GM23248 (cell line): ENCODE results near the gene ASPHD1. TPM values are rescaled to one million over a fixed set of nuclear protein-coding genes. Genes with fewer than 3 reads are reported as not detected.

Experiments
- DNase-seq: peaks from one replicate; pipeline ENCODE4 v3.0.0-alpha.2; 2015
- H2AFZ ChIP-seq: fragments of 200-600 bp; sonication (generic); 2 replicates; pipeline ENCODE4 v1.6.1; 2016; ENCODE audit warnings: antibody characterized with exemption
- H3F3A ChIP-seq: fragments of 200-600 bp; sonication (generic); 2 replicates; pipeline ENCODE4 v1.6.1; 2016; ENCODE audit warnings: mild to moderate bottlenecking, antibody characterized with exemption, mixed run types; ENCODE audit not compliant: insufficient read depth
- H3K27ac ChIP-seq: fragments of 200-600 bp; sonication (generic); 2 replicates; pipeline ENCODE4 v1.5.1; 2016; ENCODE audit warnings: mild to moderate bottlenecking
- H3K27me3 ChIP-seq: fragments of 200-600 bp; sonication (generic); replicated peaks from 2 replicates; pipeline ENCODE4 v1.6.1; 2016; ENCODE audit warnings: mild to moderate bottlenecking; ENCODE audit not compliant: insufficient read depth
- H3K36me3 ChIP-seq: fragments of 200-600 bp; sonication (generic); 2 replicates; pipeline ENCODE4 v1.6.1; 2016; ENCODE audit warnings: low read depth, mild to moderate bottlenecking
- H3K4me1 ChIP-seq: fragments of 200-600 bp; sonication (generic); 2 replicates; pipeline ENCODE4 v1.6.1; 2016; ENCODE audit warnings: mild to moderate bottlenecking; ENCODE audit not compliant: insufficient read depth
- H3K4me2 ChIP-seq: fragments of 200-600 bp; sonication (generic); one replicate; pipeline ENCODE4 v1.6.1; 2016; ENCODE audit warnings: mild to moderate bottlenecking; ENCODE audit not compliant: unreplicated experiment
- H3K4me3 ChIP-seq: fragments of 200-600 bp; sonication (generic); 2 replicates; pipeline ENCODE4 v1.5.1; 2016; ENCODE audit warnings: mild to moderate bottlenecking
- H3K79me2 ChIP-seq: fragments of 200-600 bp; sonication (generic); 2 replicates; pipeline ENCODE4 v1.6.1; 2016; ENCODE audit warnings: mild to moderate bottlenecking; ENCODE audit not compliant: insufficient read depth
- H3K9ac ChIP-seq: fragments of 200-600 bp; sonication (generic); 2 replicates; pipeline ENCODE4 v1.6.1; 2016; ENCODE audit warnings: mild to moderate bottlenecking
- H3K9me2 ChIP-seq: fragments of 200-600 bp; sonication (generic); 2 replicates; pipeline ENCODE4 v1.6.1; 2016; ENCODE audit warnings: mixed run types, mild to moderate bottlenecking, moderate library complexity; ENCODE audit not compliant: insufficient read depth
- H3K9me3 ChIP-seq: fragments of 200-600 bp; sonication (generic); one replicate; pipeline ENCODE4 v1.6.1; 2017; ENCODE audit warnings: low read depth
- H4K20me1 ChIP-seq: fragments of 200-600 bp; sonication (generic); 2 replicates; pipeline ENCODE4 v1.6.0; 2016; ENCODE audit not compliant: insufficient read depth
- EZH2 ChIP-seq: fragments of 200-600 bp; sonication (generic); IDR thresholded peaks from 2 replicates; pipeline ENCODE4 v1.6.1; 2018; ENCODE audit warnings: antibody characterized with exemption, mild to moderate bottlenecking; ENCODE audit not compliant: insufficient read depth, poor library complexity, severe bottlenecking
- EZH2phosphoT487 ChIP-seq: fragments of 200-600 bp; sonication (generic); IDR thresholded peaks from 2 replicates; pipeline ENCODE4 v1.6.1; 2018; ENCODE audit warnings: antibody characterized with exemption, moderate library complexity, mild to moderate bottlenecking, low read depth; ENCODE audit not compliant: insufficient read depth
- WGBS, 2 experiments: methylation state at CpG; one replicate each; pipeline ENCODE4 v1.1.6; 2015 to 2017; ENCODE audit warnings: low lambda C conversion rate in 2 of 2, low coverage in 1 of 2; ENCODE audit errors: missing lambda C conversion rate in 2 of 2; 5-methylcytosine and 5-hydroxymethylcytosine counted together
- in situ Hi-C: fragments of 300-500 bp; cut with MboI; formaldehyde crosslinking; loops from 2 replicates; pipeline ENCODE4 v1.15.0; 2020
- polyA plus RNA-seq: library from polyadenylated mRNA; unstranded; fragments of >200 nt; fragmentation: Nextera tagmentation; extraction: Ambion mirVana; gene quantifications from 2 replicates; pipeline ENCODE4 v1.2.1, GENCODE V29; 2016
- total RNA-seq: library from RNA; depleted of rRNA; stranded (reverse); fragments of >200 nt; shearing (Covaris generic); gene quantifications from 2 replicates; pipeline ENCODE4 v1.2.3, GENCODE V29; 2014; rRNA removed

The ASPHD1 gene, protein sequence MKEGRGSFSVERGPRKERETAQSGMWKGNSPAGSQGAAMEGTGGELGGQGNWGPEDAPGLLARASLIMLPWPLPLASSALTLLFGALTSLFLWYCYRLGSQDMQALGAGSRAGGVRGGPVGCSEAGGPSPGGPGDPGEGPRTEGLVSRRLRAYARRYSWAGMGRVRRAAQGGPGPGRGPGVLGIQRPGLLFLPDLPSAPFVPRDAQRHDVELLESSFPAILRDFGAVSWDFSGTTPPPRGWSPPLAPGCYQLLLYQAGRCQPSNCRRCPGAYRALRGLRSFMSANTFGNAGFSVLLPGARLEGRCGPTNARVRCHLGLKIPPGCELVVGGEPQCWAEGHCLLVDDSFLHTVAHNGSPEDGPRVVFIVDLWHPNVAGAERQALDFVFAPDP
- total RNA-seq (6.9 and 18.7 TPM in 2 replicates), polyA plus RNA-seq (18.5 and 19.3 TPM in 2 replicates)

DNA sequence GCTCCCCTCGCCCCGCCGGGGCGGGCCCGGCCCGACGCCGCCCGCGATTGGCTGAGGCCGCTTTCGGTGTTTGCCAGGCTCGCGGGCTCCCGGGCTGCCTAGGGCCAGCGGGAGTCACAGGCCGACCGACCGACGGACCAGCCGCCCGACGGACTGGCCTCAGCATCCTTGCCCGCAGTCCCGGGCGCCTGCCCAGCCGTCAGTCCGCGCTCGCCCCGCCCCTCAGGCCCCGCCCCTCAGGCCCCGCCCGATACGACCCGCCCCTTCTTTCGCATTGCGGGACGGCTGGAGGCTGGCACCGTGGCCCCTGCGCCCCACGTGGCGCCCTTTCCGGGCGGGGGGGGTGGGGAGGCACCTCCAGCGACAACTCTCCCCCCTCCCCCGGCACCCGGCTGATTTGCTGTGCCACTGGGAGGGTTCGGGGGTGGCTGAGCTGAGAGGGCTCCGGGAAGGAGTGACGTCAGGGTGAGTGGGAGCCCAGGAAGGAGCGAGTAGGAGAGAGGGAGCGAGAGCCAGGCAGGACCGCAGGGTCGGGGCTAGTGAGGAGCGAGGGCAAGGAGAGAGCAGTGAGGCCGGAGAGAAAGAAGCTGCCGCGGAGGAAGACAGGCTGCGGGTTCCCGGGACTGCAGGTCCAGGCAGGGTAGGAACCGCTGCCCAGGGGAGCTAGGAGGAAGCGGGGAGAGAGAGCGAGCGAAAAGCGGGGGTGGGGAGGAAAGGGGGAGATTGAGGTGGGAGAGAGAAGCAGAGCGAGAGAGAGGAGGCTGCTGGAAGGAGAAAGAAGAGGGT, at the start of gene ASPHD1:
TSS of gene ASPHD1 (plus strand) at position 387 of the 786 bp plus-strand sequence. CDS start 484 bp downstream, outside the sequence.
- no peaks in the 10 kb centered on the region for H3K36me3 ChIP-seq
- peak within 1 kb of the TSS; percentile 79 for H3K9ac ChIP-seq
- H3K4me2 ChIP-seq: peak within 1 kb of the TSS; percentile 82
- WGBS, 2 experiments: 1% methylated on average over 18 to 47 of the region's 67 CpGs
- no peaks in the 10 kb centered on the region for H3F3A ChIP-seq
- peaks cover 30% of the 10 kb centered on the region for H3K79me2 ChIP-seq
- in situ Hi-C loops: no loop called here
- peak within 1 kb of the TSS; percentile 82 for H3K4me3 ChIP-seq
- peak; percentile 95 for DNase-seq
- peaks cover 9% of the 10 kb centered on the region for H3K4me1 ChIP-seq
- no peaks in the 10 kb centered on the region for H3K27me3 ChIP-seq
- H2AFZ ChIP-seq: peak within 1 kb of the TSS; percentile 82
- H3K9me2 ChIP-seq: no peaks in the 10 kb centered on the region
- peak within 1 kb of the TSS; percentile 81 for H3K27ac ChIP-seq
- H3K9me3 ChIP-seq: no peaks in the 10 kb centered on the region
- TF ChIP-seq EZH2 (no peak), EZH2phosphoT487 (no peak)
- H4K20me1 ChIP-seq: no peaks in the 10 kb centered on the region

DNA sequence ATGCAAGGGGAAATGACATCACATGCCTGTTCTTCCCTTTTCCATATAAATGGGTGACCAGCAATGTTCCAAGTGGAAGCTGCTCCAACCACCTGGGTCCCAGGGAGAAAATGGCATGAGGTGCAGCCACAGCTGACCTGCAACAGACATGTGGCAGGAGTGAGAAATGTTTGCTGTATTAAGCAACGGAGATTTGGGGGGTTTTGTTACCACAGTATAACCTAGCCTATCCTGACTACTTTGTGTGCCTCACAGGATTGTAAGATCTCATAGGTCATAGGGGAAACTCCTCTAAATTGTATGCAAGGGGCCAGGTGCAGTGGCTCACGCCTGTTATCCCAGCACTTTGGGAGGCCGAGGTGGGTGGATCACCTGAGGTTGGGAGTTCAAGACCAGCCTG, 49.3 kb upstream of the ASPHD1 start:
- Histone ChIP-seq H3K36me3 (peaks cover 20% of the 10 kb centered on the region), H3K4me1 (0 out of 2 replicates have a peak, but pooled peaks cover 7% of the 10 kb centered on the region), H4K20me1 (no peaks in the 10 kb centered on the region), H3F3A (peaks cover 26% of the 10 kb centered on the region; the same call in 1 of the 2 replicates), H3K4me3 (no peak overlapping the region), H3K9me3 (no peaks in the 10 kb centered on the region), H3K27ac (no peak overlapping the region), H3K79me2 (no peaks in the 10 kb centered on the region), H3K4me2 (no peak overlapping the region), H3K27me3 (no peaks in the 10 kb centered on the region), H3K9ac (no peak overlapping the region), H2AFZ (no peak overlapping the region), H3K9me2 (no peaks in the 10 kb centered on the region)
- in situ Hi-C loops: no loop called here
- no peak for DNase-seq
- TF ChIP-seq EZH2 (no peak), EZH2phosphoT487 (no peak)
- 95 to 98% methylated on average over 3 of the region's 3 CpGs for WGBS, 2 experiments

DNA sequence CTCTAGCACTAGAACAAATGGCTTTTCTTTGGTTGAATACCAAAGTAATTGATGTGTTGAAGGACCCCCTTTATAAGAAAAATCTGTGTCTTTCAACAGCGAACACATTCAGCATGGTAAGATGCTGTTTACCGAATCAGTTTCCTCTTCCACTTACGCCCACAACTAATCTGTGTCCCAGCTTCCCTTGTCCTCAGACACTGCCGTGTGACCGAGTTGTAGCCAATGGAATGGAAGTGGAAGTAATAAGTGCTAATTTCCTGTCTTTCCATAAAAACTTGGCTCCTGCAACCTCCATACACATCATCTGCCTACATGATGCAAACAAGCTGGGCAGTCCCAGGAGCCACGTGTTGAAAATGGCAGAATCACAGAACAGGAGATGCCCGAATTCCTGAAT, 47.6 kb upstream of the ASPHD1 start:
- peaks cover 38% of the 10 kb centered on the region; the same call in 1 of the 2 replicates for H3F3A ChIP-seq
- 0 out of 2 replicates have a peak, but pooled peaks cover 4% of the 10 kb centered on the region for H3K36me3 ChIP-seq
- TF ChIP-seq EZH2 (no peak), EZH2phosphoT487 (no peak)
- H3K9me3 ChIP-seq: no peaks in the 10 kb centered on the region
- H3K27me3 ChIP-seq: no peaks in the 10 kb centered on the region
- H2AFZ ChIP-seq: peak overlapping the region; percentile 9; the same call in 1 of the 2 replicates
- 7 to 9% methylated on average over 7 of the region's 7 CpGs for WGBS, 2 experiments
- in situ Hi-C loops: no loop called here
- peak overlapping the region; percentile 34 for H3K27ac ChIP-seq
- H3K4me3 ChIP-seq: no peak overlapping the region
- H3K9ac ChIP-seq: peak overlapping the region; percentile 11; the same call in 1 of the 2 replicates
- no peaks in the 10 kb centered on the region for H3K9me2 ChIP-seq
- H3K4me1 ChIP-seq: peaks cover 17% of the 10 kb centered on the region
- peak; percentile 87 for DNase-seq
- H3K4me2 ChIP-seq: peak overlapping the region; percentile 18
- H3K79me2 ChIP-seq: no peaks in the 10 kb centered on the region
- H4K20me1 ChIP-seq: no peaks in the 10 kb centered on the region

DNA sequence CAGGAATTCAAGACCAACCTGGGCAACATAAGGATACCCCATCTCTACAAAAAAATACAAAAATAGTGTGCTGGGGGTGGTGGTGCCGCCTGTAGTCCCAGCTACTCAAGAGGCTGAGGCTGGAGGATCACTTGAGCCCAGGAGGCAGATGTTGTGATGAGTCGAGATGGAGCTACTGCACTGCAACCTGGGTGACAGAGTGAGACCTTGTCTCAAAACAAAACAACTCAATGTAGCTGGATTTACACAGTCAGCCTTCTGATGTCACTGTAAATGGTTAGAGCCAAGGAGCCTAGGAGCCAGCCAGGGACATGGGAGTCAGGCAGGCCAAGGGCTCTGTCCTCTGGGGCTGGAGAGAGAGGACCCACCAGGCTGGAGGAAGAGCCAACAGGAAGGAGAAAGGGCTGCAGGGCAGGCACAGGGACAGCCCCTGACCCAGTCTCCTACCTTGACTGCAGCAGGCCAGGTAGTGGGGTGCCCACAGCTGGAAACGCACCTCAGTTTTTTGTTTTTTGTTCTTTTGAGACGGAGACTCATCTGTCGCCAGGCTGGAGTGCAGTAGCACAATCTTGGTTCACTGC, 45.7 kb upstream of the ASPHD1 start:
- Histone ChIP-seq H3K27me3 (no peaks in the 10 kb centered on the region), H3K9ac (no peak overlapping the region), H2AFZ (no peak overlapping the region), H3K36me3 (no peaks in the 10 kb centered on the region), H4K20me1 (no peaks in the 10 kb centered on the region), H3F3A (peaks cover 40% of the 10 kb centered on the region), H3K79me2 (no peaks in the 10 kb centered on the region), H3K4me1 (peaks cover 20% of the 10 kb centered on the region), H3K4me2 (no peak overlapping the region), H3K9me2 (no peaks in the 10 kb centered on the region), H3K9me3 (no peaks in the 10 kb centered on the region), H3K27ac (no peak overlapping the region), H3K4me3 (no peak overlapping the region)
- peak; percentile 36 for DNase-seq
- in situ Hi-C loops: no loop called here
- WGBS, 2 experiments: 94 to 95% methylated on average over 5 of the region's 5 CpGs
- TF ChIP-seq EZH2phosphoT487: no peak
- no peak for TF ChIP-seq EZH2
